Prostate gland (tissue), 2 donors: ENCODE results near the gene TLDC2.

Experiments used
- POLR2A ChIP-seq: fragments of 450-650 bp; IDR thresholded peaks from one replicate; pipeline ENCODE4 v1.6.1; 2016; ENCODE audit warnings: antibody characterized with exemption, mild to moderate bottlenecking
- TF ChIP-seq, protein P1 (sequence below), 4 experiments: fragments of 200-600 bp in 2 of 4; fragments of 450-650 bp in 2 of 4; sonication (generic) in 2 of 4; IDR thresholded peaks; 1 replicate in 3 of 4; 2 replicates in 1 of 4; pipeline ENCODE4 v1.5.1; 2016 to 2019; ENCODE audit warnings: antibody characterized with exemption in 4 of 4, mild to moderate bottlenecking in 2 of 4, moderate library complexity in 2 of 4

DNA sequence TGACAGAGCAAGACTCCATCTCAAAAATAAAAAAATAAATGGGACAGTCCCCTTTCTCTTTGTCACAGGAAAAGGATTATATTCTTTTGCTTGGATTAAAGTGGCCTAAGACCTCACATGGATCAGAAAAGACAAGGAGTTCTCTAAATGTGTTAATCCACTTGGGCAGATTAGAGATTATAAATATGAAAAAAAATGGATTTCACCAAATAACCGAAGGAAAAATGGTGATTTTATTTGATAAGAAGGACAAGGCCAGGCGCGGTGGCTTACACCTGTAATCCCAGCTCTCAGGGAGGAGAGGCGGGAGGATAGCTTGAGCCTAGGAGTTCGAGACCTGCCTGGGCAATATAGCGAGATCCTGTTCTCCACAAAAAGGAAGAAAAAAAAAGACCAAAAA is 53.8 kb downstream of the TLDC2 start:
- TF ChIP-seq, protein P1, sequence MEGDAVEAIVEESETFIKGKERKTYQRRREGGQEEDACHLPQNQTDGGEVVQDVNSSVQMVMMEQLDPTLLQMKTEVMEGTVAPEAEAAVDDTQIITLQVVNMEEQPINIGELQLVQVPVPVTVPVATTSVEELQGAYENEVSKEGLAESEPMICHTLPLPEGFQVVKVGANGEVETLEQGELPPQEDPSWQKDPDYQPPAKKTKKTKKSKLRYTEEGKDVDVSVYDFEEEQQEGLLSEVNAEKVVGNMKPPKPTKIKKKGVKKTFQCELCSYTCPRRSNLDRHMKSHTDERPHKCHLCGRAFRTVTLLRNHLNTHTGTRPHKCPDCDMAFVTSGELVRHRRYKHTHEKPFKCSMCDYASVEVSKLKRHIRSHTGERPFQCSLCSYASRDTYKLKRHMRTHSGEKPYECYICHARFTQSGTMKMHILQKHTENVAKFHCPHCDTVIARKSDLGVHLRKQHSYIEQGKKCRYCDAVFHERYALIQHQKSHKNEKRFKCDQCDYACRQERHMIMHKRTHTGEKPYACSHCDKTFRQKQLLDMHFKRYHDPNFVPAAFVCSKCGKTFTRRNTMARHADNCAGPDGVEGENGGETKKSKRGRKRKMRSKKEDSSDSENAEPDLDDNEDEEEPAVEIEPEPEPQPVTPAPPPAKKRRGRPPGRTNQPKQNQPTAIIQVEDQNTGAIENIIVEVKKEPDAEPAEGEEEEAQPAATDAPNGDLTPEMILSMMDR (IDR thresholded peaks at IDR 0.05), result no peak
- TF ChIP-seq POLR2A, result no peak
